ENCODE measurements around the gene EMX1. TPM values are rescaled to one million over a fixed set of nuclear protein-coding genes. Genes with fewer than 3 reads are reported as not detected.

EMX1 gene
- polyA plus RNA-seq, 4 donors = 0.13 to 4.9 (median 1.0) TPM

DNA sequence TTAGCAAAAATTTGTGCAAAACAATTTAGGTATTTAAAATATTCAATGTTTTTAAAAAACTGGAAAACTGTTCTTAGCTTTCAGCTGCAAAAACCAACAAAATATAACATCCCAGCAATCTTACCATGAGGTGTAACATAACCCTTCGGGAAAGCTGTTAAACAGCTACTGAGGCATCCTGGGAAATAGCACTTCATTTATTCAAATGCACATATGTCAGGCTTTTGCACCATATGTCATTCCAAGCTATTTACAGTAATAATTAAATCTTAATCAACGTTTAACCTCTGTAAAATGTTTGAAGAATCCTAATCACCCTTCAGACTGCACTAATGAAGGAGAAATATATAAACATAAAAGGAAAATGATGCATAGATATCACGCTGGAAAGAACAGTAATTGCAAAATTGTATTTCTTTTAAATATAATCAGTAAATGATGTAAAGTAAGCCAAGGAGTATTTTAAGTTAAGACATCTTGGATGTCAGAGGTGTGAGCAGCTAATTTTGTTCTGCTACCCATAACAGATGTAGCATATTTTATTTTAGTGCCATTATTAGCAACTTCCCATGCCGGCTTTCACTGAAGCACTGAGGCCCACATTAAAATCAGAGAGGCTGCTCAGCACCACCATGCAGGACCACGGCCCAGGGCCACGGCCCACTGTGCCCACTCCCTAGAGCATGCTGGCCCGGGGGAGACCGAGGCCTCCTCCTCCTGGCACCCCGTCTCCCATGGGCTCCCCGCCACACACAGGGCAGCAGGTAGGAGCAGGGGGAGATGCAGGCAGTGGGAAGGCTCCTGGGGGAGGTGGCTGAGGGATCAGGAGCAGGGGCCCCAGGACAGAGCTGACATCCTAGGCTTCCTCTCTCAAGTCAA lies 30.9 kb downstream of the EMX1 start:
- DNase-seq (no peak), FAIRE-seq (no peak)
- no peak overlapping the region for H3K27ac ChIP-seq (ENCODE audit: low read depth in 1 of 3, low read length in 2 of 3)
- H3K4me1 ChIP-seq (ENCODE audit: control insufficient read depth in 3 of 3, insufficient read depth in 2 of 3, low read depth in 1 of 3, low read length in 2 of 3) = no peaks in the 10 kb centered on the region
- H3K4me3 ChIP-seq (ENCODE audit: low read depth in 1 of 3, low read length in 3 of 3) = no peak overlapping the region
- H3K9me3 ChIP-seq (ENCODE audit: control insufficient read depth in 2 of 2, insufficient read depth in 1 of 2, low read depth in 1 of 2, low read length in 1 of 2) = no peaks in the 10 kb centered on the region
- H3K36me3 ChIP-seq (ENCODE audit: control insufficient read depth in 3 of 3, insufficient read depth in 2 of 3, low read depth in 1 of 3, low read length in 3 of 3) = peaks cover 0 to 33% (median 0%) of the 10 kb centered on the region in 3 donors
- H3K27me3 ChIP-seq (ENCODE audit: control insufficient read depth in 3 of 3, insufficient read depth in 3 of 3, low read length in 3 of 3) = no peaks in the 10 kb centered on the region
- 92 to 93% (median 93%) methylated on average over 10 of the region's 10 CpGs for WGBS, 3 donors

DNA sequence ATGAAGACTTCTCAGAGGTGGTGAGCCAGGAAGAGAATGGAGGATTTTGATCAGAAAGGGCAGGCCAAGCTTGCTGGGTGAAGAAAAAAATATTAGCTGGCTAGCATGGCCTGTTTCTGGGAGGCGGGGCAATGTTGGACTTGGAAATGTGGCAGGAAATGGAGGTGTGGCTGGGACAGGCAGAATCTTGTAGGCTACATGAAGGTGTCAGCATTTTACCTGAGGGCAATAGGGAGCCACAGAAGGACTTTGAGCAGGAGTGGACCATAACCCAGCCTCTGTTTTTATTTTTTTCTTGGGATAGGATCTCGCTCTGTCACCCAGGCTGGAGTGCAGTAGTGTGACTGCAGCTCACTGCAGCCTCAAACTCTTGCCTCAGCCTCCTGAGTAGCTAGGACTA lies 31.7 kb downstream of the EMX1 start:
- peak; percentile 44 to 81 for DNase-seq

GRCh38 chr2:72949642-72950041 lies 32.3 kb downstream of the EMX1 start:
- no peak for DNase-seq
- Histone ChIP-seq H3K27me3 (ENCODE audit: control insufficient read depth in 3 of 3, insufficient read depth in 3 of 3, low read length in 3 of 3) (no peaks in the 10 kb centered on the region), H3K4me1 (ENCODE audit: control insufficient read depth in 3 of 3, insufficient read depth in 2 of 3, low read depth in 1 of 3, low read length in 2 of 3) (no peaks in the 10 kb centered on the region), H3K27ac (ENCODE audit: low read depth in 1 of 3, low read length in 2 of 3) (no peak overlapping the region), H3K36me3 (ENCODE audit: control insufficient read depth in 3 of 3, insufficient read depth in 2 of 3, low read depth in 1 of 3, low read length in 3 of 3) (peaks cover 0 to 27% (median 0%) of the 10 kb centered on the region in 3 donors), H3K4me3 (ENCODE audit: low read depth in 1 of 3, low read length in 3 of 3) (no peak overlapping the region), H3K9me3 (ENCODE audit: control insufficient read depth in 2 of 2, insufficient read depth in 1 of 2, low read depth in 1 of 2, low read length in 1 of 2) (no peaks in the 10 kb centered on the region)
- no peak for FAIRE-seq
- WGBS, 3 donors = 86 to 89% (median 88%) methylated on average over 4 of the region's 4 CpGs

More for the DNA sequence above, 31.7 kb downstream of the EMX1 start:
- H3K9me3 ChIP-seq (ENCODE audit: control insufficient read depth in 2 of 2, insufficient read depth in 1 of 2, low read depth in 1 of 2, low read length in 1 of 2) = no peaks in the 10 kb centered on the region
- no peak for FAIRE-seq
- H3K4me1 ChIP-seq (ENCODE audit: control insufficient read depth in 3 of 3, insufficient read depth in 2 of 3, low read depth in 1 of 3, low read length in 2 of 3) = no peaks in the 10 kb centered on the region
- no peak overlapping the region for H3K27ac ChIP-seq (ENCODE audit: low read depth in 1 of 3, low read length in 2 of 3)
- WGBS, 3 donors = 81 to 85% (median 82%) methylated on average over 2 of the region's 2 CpGs
- H3K36me3 ChIP-seq (ENCODE audit: control insufficient read depth in 3 of 3, insufficient read depth in 2 of 3, low read depth in 1 of 3, low read length in 3 of 3) = peaks cover 0 to 31% (median 0%) of the 10 kb centered on the region in 3 donors
- no peaks in the 10 kb centered on the region for H3K27me3 ChIP-seq (ENCODE audit: control insufficient read depth in 3 of 3, insufficient read depth in 3 of 3, low read length in 3 of 3)
- no peak overlapping the region for H3K4me3 ChIP-seq (ENCODE audit: low read depth in 1 of 3, low read length in 3 of 3)

GRCh38 chr2:72950558-72951255 lies 33.4 kb downstream of the EMX1 start:
- peak in 1 of 2 donors; percentile 69 for DNase-seq

DNA sequence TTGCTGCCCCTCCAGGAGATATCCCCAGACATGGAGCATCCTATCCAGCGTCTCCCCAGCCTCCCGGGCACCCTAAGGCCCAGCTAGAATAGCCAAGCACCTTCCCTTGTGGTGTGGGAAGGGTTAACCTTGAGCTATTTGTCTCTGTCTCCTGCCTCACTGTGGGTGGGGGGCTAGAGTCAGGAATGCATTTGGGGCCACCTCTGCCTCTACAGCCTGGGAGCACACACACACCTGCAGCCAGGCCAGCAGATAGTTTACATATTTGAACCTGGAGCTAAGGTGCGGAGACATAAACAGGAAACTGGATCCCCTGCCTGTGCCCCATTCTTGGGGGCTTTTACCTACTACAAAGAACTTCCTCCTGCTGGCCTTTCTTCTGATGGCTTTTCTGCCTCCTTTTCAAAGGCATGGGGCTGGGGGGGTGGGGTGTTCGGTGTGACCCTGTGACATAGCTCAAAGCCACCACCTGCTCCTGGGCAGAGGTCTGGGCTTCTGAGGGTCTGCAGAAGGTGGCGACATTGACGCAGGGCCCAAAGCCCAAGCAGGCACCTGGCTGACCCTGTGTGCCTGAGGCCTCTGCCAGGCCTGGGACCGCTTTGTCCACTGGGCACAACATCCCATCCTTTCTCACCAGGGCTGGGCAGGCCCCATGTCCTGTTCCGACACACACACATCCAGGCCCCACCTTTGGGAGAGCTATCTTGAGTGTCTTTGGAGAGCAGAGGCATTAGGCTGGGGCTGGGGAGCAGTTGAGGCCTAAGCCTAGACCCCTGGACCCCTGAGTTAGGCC lies 34.2 kb downstream of the EMX1 start:
- Histone ChIP-seq H3K36me3 (ENCODE audit: control insufficient read depth in 3 of 3, insufficient read depth in 2 of 3, low read depth in 1 of 3, low read length in 3 of 3) (peaks cover 0 to 31% (median 0%) of the 10 kb centered on the region in 3 donors), H3K4me3 (ENCODE audit: low read depth in 1 of 3, low read length in 3 of 3) (no peak overlapping the region), H3K4me1 (ENCODE audit: control insufficient read depth in 3 of 3, insufficient read depth in 2 of 3, low read depth in 1 of 3, low read length in 2 of 3) (no peaks in the 10 kb centered on the region), H3K9me3 (ENCODE audit: control insufficient read depth in 2 of 2, insufficient read depth in 1 of 2, low read depth in 1 of 2, low read length in 1 of 2) (no peaks in the 10 kb centered on the region), H3K27me3 (ENCODE audit: control insufficient read depth in 3 of 3, insufficient read depth in 3 of 3, low read length in 3 of 3) (no peaks in the 10 kb centered on the region), H3K27ac (ENCODE audit: low read depth in 1 of 3, low read length in 2 of 3) (no peak overlapping the region)
- no peak for DNase-seq
- 90 to 96% (median 94%) methylated on average over 8 of the region's 8 CpGs for WGBS, 3 donors
- no peak for FAIRE-seq

More at GRCh38 chr2:72950558-72951255, 33.4 kb downstream of the EMX1 start:
- H3K36me3 ChIP-seq (ENCODE audit: control insufficient read depth in 3 of 3, insufficient read depth in 2 of 3, low read depth in 1 of 3, low read length in 3 of 3) = peaks cover 0 to 24% (median 0%) of the 10 kb centered on the region in 3 donors
- no peak for FAIRE-seq
- H3K9me3 ChIP-seq (ENCODE audit: control insufficient read depth in 2 of 2, insufficient read depth in 1 of 2, low read depth in 1 of 2, low read length in 1 of 2) = no peaks in the 10 kb centered on the region
- H3K27me3 ChIP-seq (ENCODE audit: control insufficient read depth in 3 of 3, insufficient read depth in 3 of 3, low read length in 3 of 3) = no peaks in the 10 kb centered on the region
- no peak overlapping the region for H3K4me3 ChIP-seq (ENCODE audit: low read depth in 1 of 3, low read length in 3 of 3)
- 82 to 90% (median 87%) methylated on average over 12 to 13 of the region's 13 CpGs for WGBS, 3 donors
- no peak overlapping the region for H3K27ac ChIP-seq (ENCODE audit: low read depth in 1 of 3, low read length in 2 of 3)
- no peaks in the 10 kb centered on the region for H3K4me1 ChIP-seq (ENCODE audit: control insufficient read depth in 3 of 3, insufficient read depth in 2 of 3, low read depth in 1 of 3, low read length in 2 of 3)

DNA sequence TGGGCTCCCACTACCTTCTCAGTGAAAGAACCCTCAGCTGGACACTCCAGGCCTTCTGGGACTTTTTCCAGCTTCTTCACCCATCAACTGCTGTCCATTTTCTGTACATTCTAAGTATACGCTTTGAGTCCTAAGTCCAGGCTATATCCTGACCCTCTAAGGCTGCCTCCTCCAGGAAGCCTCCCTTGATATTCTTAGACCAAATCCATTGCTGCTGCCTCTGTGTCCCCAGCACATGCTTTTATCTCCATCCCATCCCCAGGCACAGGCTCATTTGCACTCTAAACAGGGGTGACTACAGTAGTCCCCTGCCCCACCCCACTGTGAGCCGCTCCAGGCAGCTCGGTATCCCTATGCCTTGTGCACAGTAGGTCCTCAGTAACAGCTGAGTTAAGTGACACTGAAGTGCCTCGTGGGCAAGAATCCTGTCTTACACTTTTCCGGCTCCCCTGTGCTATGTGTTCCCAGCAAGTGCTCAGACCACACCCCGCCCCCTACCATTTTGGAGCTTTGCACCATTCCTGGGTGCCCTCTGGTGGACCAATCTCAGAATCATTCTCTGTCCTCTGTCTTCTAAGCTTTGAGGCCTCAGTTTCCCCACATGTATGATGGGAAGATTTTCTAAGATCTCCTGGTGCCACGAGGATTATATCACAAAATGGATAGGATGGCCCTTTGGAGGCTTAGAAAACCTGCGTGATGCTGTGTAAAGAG lies 34.9 kb downstream of the EMX1 start:
- Histone ChIP-seq H3K36me3 (ENCODE audit: control insufficient read depth in 3 of 3, insufficient read depth in 2 of 3, low read depth in 1 of 3, low read length in 3 of 3) (peaks cover 0 to 33% (median 0%) of the 10 kb centered on the region in 3 donors), H3K27me3 (ENCODE audit: control insufficient read depth in 3 of 3, insufficient read depth in 3 of 3, low read length in 3 of 3) (no peaks in the 10 kb centered on the region), H3K9me3 (ENCODE audit: control insufficient read depth in 2 of 2, insufficient read depth in 1 of 2, low read depth in 1 of 2, low read length in 1 of 2) (no peaks in the 10 kb centered on the region), H3K4me1 (ENCODE audit: control insufficient read depth in 3 of 3, insufficient read depth in 2 of 3, low read depth in 1 of 3, low read length in 2 of 3) (no peaks in the 10 kb centered on the region), H3K4me3 (ENCODE audit: low read depth in 1 of 3, low read length in 3 of 3) (no peak overlapping the region), H3K27ac (ENCODE audit: low read depth in 1 of 3, low read length in 2 of 3) (no peak overlapping the region)
- DNase-seq = no peak
- FAIRE-seq = no peak
- WGBS, 3 donors = 88 to 91% (median 89%) methylated on average over 8 of the region's 8 CpGs

DNA sequence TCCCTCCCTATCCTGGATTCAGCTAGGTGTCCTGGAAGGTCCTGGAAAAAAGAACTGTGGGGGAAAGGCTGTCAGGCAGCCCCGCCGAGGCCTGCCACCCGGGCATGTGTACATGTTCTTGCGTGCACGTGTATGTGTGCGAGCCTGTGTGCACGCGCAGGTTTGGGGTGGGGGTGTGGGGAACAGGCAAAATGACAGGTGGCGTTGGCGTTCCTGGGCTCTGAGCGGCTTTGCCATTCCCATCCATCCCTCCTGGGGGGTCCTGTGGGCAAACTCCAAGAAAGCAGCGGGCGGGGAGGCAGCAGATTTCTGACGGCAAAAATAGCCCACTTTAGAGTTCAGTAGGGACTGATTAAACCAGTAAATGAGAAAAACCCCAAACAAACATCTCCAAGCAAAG lies 35.6 kb downstream of the EMX1 start:
- no peaks in the 10 kb centered on the region for H3K9me3 ChIP-seq (ENCODE audit: control insufficient read depth in 2 of 2, insufficient read depth in 1 of 2, low read depth in 1 of 2, low read length in 1 of 2)
- no peak overlapping the region for H3K4me3 ChIP-seq (ENCODE audit: low read depth in 1 of 3, low read length in 3 of 3)
- H3K27ac ChIP-seq (ENCODE audit: low read depth in 1 of 3, low read length in 2 of 3) = no peak overlapping the region
- no peak for DNase-seq
- H3K4me1 ChIP-seq (ENCODE audit: control insufficient read depth in 3 of 3, insufficient read depth in 2 of 3, low read depth in 1 of 3, low read length in 2 of 3) = no peaks in the 10 kb centered on the region
- 93 to 94% (median 93%) methylated on average over 14 of the region's 14 CpGs for WGBS, 3 donors
- FAIRE-seq = no peak
- peaks cover 0 to 35% (median 0%) of the 10 kb centered on the region in 3 donors for H3K36me3 ChIP-seq (ENCODE audit: control insufficient read depth in 3 of 3, insufficient read depth in 2 of 3, low read depth in 1 of 3, low read length in 3 of 3)
- H3K27me3 ChIP-seq (ENCODE audit: control insufficient read depth in 3 of 3, insufficient read depth in 3 of 3, low read length in 3 of 3) = no peaks in the 10 kb centered on the region
